HepG2 (cell line): Measurements from ENCODE around the gene TMEM209. TPM values are rescaled to one million over a fixed set of nuclear protein-coding genes. Genes with fewer than 3 reads are reported as not detected.

Source experiments
- ATAC-seq: fragments of 200-7000 bp; cut with Tn5 transposase; 3 replicates; pipeline ENCODE4 v1.9.1; 2020; ENCODE audit warnings: mild to moderate bottlenecking, moderate library complexity
- BruUV-seq: library from RNA; stranded (reverse); fragments of 400-500 nt; replicated peaks from 2 replicates; lab custom pipeline; 2021; lab: Mats Ljungman, UMichigan
- CTCF ChIA-PET: fragments of 300-600 bp; formaldehyde crosslinking; extraction: SDS; loops from one replicate; lab custom pipeline; 2021; ENCODE audit warnings: low total read pairs, inconsistent platforms, low intra/inter-chr PET ratio; lab: Yijun Ruan, JAX
- POLR2A ChIA-PET: fragments of 350-600 bp; sonication (Branson Sonifier 250); formaldehyde crosslinking; loops from one replicate; lab custom pipeline; 2020; ENCODE audit warnings: antibody characterized with exemption, inconsistent platforms; lab: Yijun Ruan, JAX
- DNase-seq: peaks from one replicate; pipeline ENCODE4 v3.0.0-alpha.2; 2015; ENCODE audit warnings: low spot score
- FAIRE-seq: peaks from 3 replicates; lab custom pipeline; 2011; peaks lifted over from hg19 to GRCh38; lab: Jason Lieb, UNC
- H2AFZ ChIP-seq: one replicate; pipeline ENCODE4 v1.6.1; 2011; ENCODE audit warnings: low read length, inconsistent platforms
- H3K27ac ChIP-seq: fragments of 300-600 bp; 3 replicates; pipeline ENCODE4 v1.8.0; 2011; ENCODE audit warnings: mixed run types, mild to moderate bottlenecking, mixed read lengths, low read length, inconsistent platforms; ENCODE audit not compliant: insufficient read depth; ENCODE audit errors: extremely low read length
- H3K27me3 ChIP-seq, 2 experiments: fragments of 200-600 bp in 1 of 2; 2 replicates in 1 of 2; 3 replicates in 1 of 2; pipeline versions ENCODE4 v1.6.0 to v1.8.0; 2011; ENCODE audit warnings: low read length in 2 of 2, mild to moderate bottlenecking in 2 of 2, moderate library complexity in 2 of 2, inconsistent platforms in 1 of 2; ENCODE audit not compliant: insufficient read depth in 2 of 2, control insufficient read depth in 1 of 2
- H3K36me3 ChIP-seq, 2 experiments: fragments of 200-600 bp in 1 of 2; replicated peaks in 1 of 2; 2 replicates in 1 of 2; 3 replicates in 1 of 2; pipeline versions ENCODE4 v1.5.1 to v1.8.0; 2011; ENCODE audit warnings: low read length in 2 of 2, inconsistent platforms in 1 of 2; ENCODE audit not compliant: insufficient read depth in 2 of 2, control insufficient read depth in 1 of 2
- H3K4me1 ChIP-seq: 2 replicates; pipeline ENCODE4 v1.5.1; 2012; ENCODE audit warnings: low read length, inconsistent platforms; ENCODE audit not compliant: insufficient read depth
- H3K4me2 ChIP-seq: 2 replicates; pipeline ENCODE4 v1.6.0; 2011; ENCODE audit warnings: low read depth, low read length, inconsistent platforms
- H3K4me3 ChIP-seq, 3 experiments: fragments of 200-600 bp in 1 of 3; sonication (generic), shearing (Covaris generic) in 1 of 3; replicated peaks in 1 of 3; 2 replicates each; pipeline ENCODE4 v1.5.1; 2011 to 2016; ENCODE audit warnings: low read length in 3 of 3, inconsistent platforms in 2 of 3, low read depth in 2 of 3, mild to moderate bottlenecking in 2 of 3, control low read depth in 1 of 3, mixed read lengths in 1 of 3; ENCODE audit not compliant: insufficient read depth in 1 of 3
- H3K79me2 ChIP-seq: one replicate; pipeline ENCODE4 v1.6.1; 2011; ENCODE audit warnings: low read length, inconsistent platforms; ENCODE audit not compliant: insufficient read depth
- H3K9ac ChIP-seq: 2 replicates; pipeline ENCODE4 v1.6.0; 2011; ENCODE audit warnings: mild to moderate bottlenecking, low read depth, low read length, inconsistent platforms; ENCODE audit not compliant: insufficient read depth
- H3K9me3 ChIP-seq: 2 replicates; pipeline ENCODE4 v1.5.1; 2012; ENCODE audit warnings: mild to moderate bottlenecking, low read length
- H4K20me1 ChIP-seq: 2 replicates; pipeline ENCODE4 v1.6.0; 2011; ENCODE audit warnings: inconsistent platforms, mild to moderate bottlenecking, low read length, moderate library complexity; ENCODE audit not compliant: insufficient read depth
- FIP1L1 ChIP-seq: fragments of 200-400 bp; formaldehyde crosslinking; IDR thresholded peaks from 2 replicates; pipeline ENCODE4 v1.6.1; 2018; ENCODE audit warnings: low read depth, mild to moderate bottlenecking, low read length, moderate library complexity, borderline replicate concordance; ENCODE audit not compliant: insufficient read depth
- GMEB1 ChIP-seq: sonication (generic); formaldehyde crosslinking; IDR thresholded peaks from 2 replicates; pipeline ENCODE4 v1.5.1; 2020; ENCODE audit warnings: missing genetic modification reagents, mild to moderate bottlenecking, borderline replicate concordance
- HES4 ChIP-seq: sonication (generic); formaldehyde crosslinking; IDR thresholded peaks from 2 replicates; pipeline ENCODE4 v1.9.0; 2021; ENCODE audit warnings: mild to moderate bottlenecking, missing genetic modification reagents, borderline replicate concordance
- MNT ChIP-seq: fragments of 450-650 bp; IDR thresholded peaks from 2 replicates; pipeline ENCODE4 v1.6.1; 2016
- PAXIP1 ChIP-seq: sonication (generic); formaldehyde crosslinking; conservative IDR thresholded peaks from 2 replicates; pipeline ENCODE4 v1.4.0; 2020; ENCODE audit warnings: mild to moderate bottlenecking, missing genetic modification reagents, moderate library complexity
- PRPF4 ChIP-seq: fragments of 200-400 bp; formaldehyde crosslinking; IDR thresholded peaks from 2 replicates; pipeline ENCODE4 v1.6.1; 2016; ENCODE audit warnings: low read length, low read depth; ENCODE audit not compliant: poor library complexity, severe bottlenecking
- YY1 ChIP-seq: IDR thresholded peaks from 2 replicates; pipeline ENCODE4 v1.6.1; 2011; ENCODE audit warnings: low read length, low read depth, moderate library complexity, mild to moderate bottlenecking; ENCODE audit not compliant: insufficient read depth, insufficient replicate concordance
- ZBTB39 ChIP-seq: sonication (generic); formaldehyde crosslinking; IDR thresholded peaks from 2 replicates; pipeline ENCODE4 v1.5.0; 2020; ENCODE audit warnings: missing genetic modification reagents
- ZKSCAN5 ChIP-seq: sonication (generic); formaldehyde crosslinking; IDR thresholded peaks from 2 replicates; pipeline ENCODE4 v1.5.1; 2020; ENCODE audit warnings: mild to moderate bottlenecking, missing genetic modification reagents
- ZNF124 ChIP-seq: sonication (generic); formaldehyde crosslinking; IDR thresholded peaks from 2 replicates; pipeline ENCODE4 v1.4.0; 2020; ENCODE audit warnings: missing genetic modification reagents
- ZNF670 ChIP-seq: sonication (generic); formaldehyde crosslinking; IDR thresholded peaks from 2 replicates; pipeline ENCODE4 v1.8.0; 2022; ENCODE audit warnings: mild to moderate bottlenecking, missing genetic modification reagents, borderline replicate concordance
- WGBS: methylation state at CpG from one replicate; pipeline ENCODE4 v1.1.6; 2017; ENCODE audit warnings: low lambda C conversion rate; 5-methylcytosine and 5-hydroxymethylcytosine counted together
- in situ Hi-C: cut with HindIII; loops from 2 replicates; pipeline ENCODE4 v1.10.0; 2017; ENCODE audit warnings: low pct_unique_long_range_greater_than_20kb; ENCODE audit not compliant: extremely low pct_ligation_motif_present
- intact Hi-C: fragments of 100-400 bp; cut with micrococcal nuclease; formaldehyde crosslinking; loops from one replicate; pipeline ENCODE4 v1.10.0; 2022; ENCODE audit not compliant: unreplicated experiment
- polyA plus RNA-seq, 8 experiments: library from polyadenylated mRNA; depleted of rRNA in 3 of 8; stranded (reverse) in 7 of 8; unstranded in 1 of 8; fragments of >200 nt; fragmentation: Illumina TruSeq in 4 of 8; extraction: Trizol in 4 of 8; gene quantifications; 2 replicates each; pipeline versions ENCODE4 v1.2.1 to v1.2.3, GENCODE V29; 2011 to 2016; ENCODE audit warnings: low read depth in 4 of 8, missing spikeins in 1 of 8, mixed read lengths in 1 of 8; ENCODE audit not compliant: insufficient read depth in 1 of 8
- total RNA-seq, 5 experiments: library from RNA; depleted of rRNA; stranded (reverse); fragments of >200 nt; fragmentation: Illumina TruSeq; extraction: Trizol; gene quantifications; 2 replicates each; pipeline ENCODE4 v1.2.3, GENCODE V29; 2016; ENCODE audit warnings: low read depth in 1 of 5

Gene TMEM209
- total and polyA plus RNA-seq, 2 of the 13 experiments (the other 11 are each of a cell fraction or from before 2014, with no cell fraction given), result 14.5 to 15.6 TPM

GRCh38 chr7:130139193-130139960 is 65.8 kb downstream of the TMEM209 start (continued):
- TF ChIP-seq FIP1L1, result no peak

- BruUV-seq, result no TSS peak
- WGBS, result 91% methylated on average over 4 of the region's 4 CpGs
These were observed 68.0 kb downstream of the TMEM209 start for GRCh38 chr7:130137207-130137606.

More at GRCh38 chr7:130137207-130137606, 68.0 kb downstream of the TMEM209 start:
- in situ Hi-C loops, result no loop called here
- intact Hi-C loops, result no loop called here
- Histone ChIP-seq H3K9me3 (no peaks in the 10 kb centered on the region), H3K27me3 (no peaks in the 10 kb centered on the region), H3K36me3 (peaks cover 0 to 16% of the 10 kb centered on the region in 2 experiments; a peak in 2 of 5 replicates), H3K4me1 (no peaks in the 10 kb centered on the region), H4K20me1 (no peaks in the 10 kb centered on the region), H3K79me2 (no peaks in the 10 kb centered on the region), H2AFZ (no peak overlapping the region), H3K9ac (no peak overlapping the region), H3K27ac (no peak overlapping the region), H3K4me2 (no peak overlapping the region), H3K4me3 (no peak overlapping the region)
- ATAC-seq (no peak), DNase-seq (no peak), FAIRE-seq (no peak)
- ChIA-PET POLR2A (no interaction called here), CTCF (no interaction called here)
- TF ChIP-seq HES4 (CRISPR knock-in tag) (no peak), PRPF4 (no peak), GMEB1 (CRISPR knock-in tag) (no peak), ZKSCAN5 (CRISPR knock-in tag) (no peak), ZNF124 (no peak), YY1 (no peak), ZBTB39 (CRISPR knock-in tag) (no peak), MNT (no peak), PAXIP1 (no peak), ZNF670 (CRISPR knock-in tag) (no peak)
